ENCODE data around the gene NEU3.
A peak's percentile ranks its signal among the peaks of the same experiment; 100 is the strongest.
"Not testable (repeated sequence)": the region's sequence is repeated elsewhere in the genome, so short reads cannot be mapped to it uniquely, and the experiment has no call there.

NEU3 gene

GRCh38 chr11:74988541-74989259 is at the start of gene NEU3:
NEU3 (plus strand) TSS chr11:74988933; CDS start chr11:74989061, 128 bp downstream.
- DNase-seq, result peak; percentile 79
- in situ Hi-C loops (cut with MboI; ENCODE audit: low pct_unique_long_range_greater_than_20kb, low sequenced_read_pairs), result no loop called here

GRCh38 chr11:74941492-74941891 is 47.2 kb upstream of the NEU3 start:
- no peak for DNase-seq
- in situ Hi-C loops (cut with MboI; ENCODE audit: low pct_unique_long_range_greater_than_20kb, low sequenced_read_pairs), result no loop called here

GRCh38 chr11:74942073-74942759 is 46.5 kb upstream of the NEU3 start:
- DNase-seq, result no peak
- in situ Hi-C loops (cut with MboI; ENCODE audit: low pct_unique_long_range_greater_than_20kb, low sequenced_read_pairs), result no loop called here

DNA sequence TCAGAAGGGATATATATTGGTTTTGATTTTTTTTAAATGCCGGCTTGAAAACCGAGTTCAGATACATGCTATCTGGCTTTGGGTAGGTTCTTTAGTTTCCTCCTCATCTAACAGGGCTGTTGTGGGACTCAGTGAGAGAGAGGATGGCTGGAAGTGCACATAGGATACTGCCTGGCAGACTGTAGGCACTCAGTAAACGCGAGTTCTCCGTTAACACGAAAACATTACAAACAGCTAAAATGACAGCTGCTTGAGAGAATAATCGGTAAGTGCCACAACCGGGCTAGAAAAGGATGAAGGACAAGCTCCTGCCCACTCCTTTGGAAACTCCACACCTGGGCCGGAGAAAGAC is 40.2 kb upstream of the NEU3 start:
- DNase-seq, result no peak
- in situ Hi-C loops (cut with MboI; ENCODE audit: low pct_unique_long_range_greater_than_20kb, low sequenced_read_pairs), result no loop called here

DNA sequence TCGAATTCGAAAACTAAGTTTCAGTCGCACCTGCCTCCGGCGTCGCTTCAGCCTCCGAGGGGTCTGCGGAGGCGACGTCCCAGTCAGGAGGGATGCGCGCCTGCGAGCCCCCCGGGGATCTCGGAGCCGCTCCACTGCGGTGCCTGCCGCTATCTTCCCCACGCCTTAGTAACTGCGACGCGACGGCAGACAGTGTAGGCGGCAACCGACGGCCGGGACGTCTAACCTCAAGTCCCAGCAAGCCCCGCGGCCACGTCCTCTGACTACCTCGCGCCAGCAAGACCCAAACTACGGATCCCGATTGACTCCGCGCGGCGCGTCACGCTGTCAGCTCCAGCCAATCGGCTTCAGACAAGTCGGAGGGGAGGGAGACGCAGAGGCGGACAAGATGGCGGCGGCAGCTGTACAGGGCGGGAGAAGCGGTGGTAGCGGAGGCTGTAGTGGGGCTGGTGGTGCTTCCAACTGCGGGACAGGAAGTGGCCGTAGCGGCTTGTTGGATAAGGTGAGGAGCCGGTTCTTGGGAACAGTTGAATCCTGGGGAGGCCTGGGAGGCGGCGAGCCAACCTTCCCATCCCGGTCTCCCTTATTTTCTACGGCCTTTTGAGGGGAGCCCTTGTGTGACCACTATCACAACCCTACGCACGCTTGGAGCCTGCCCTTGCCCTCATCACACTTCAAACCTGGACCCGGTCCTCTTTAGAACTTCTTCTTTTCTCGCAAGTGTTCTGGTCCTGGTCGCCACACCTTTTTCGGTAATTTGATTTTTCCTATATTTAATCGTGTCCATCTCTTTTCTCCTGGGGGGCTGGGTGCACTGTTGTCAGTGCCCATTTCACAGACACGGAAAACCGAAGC is 39.6 kb upstream of the NEU3 start, which contains the start of the genes SPCS2 and XRRA1:
SPCS2 (plus strand) TSS at position 369 of the 855 bp plus-strand sequence; CDS start at position 389, 20 bp downstream.
XRRA1 (minus strand) TSS at position 194 of the 855 bp plus-strand sequence. CDS start 8,213 bp downstream, outside the sequence.
- DNase-seq, result peak; percentile 98
- in situ Hi-C loops (cut with MboI; ENCODE audit: low pct_unique_long_range_greater_than_20kb, low sequenced_read_pairs), result no loop called here

GRCh38 chr11:74949753-74950137 is 39.0 kb upstream of the NEU3 start:
- DNase-seq, result peak; percentile 18
- in situ Hi-C loops (cut with MboI; ENCODE audit: low pct_unique_long_range_greater_than_20kb, low sequenced_read_pairs), result no loop called here

GRCh38 chr11:74950374-74950969 is 38.3 kb upstream of the NEU3 start:
- in situ Hi-C loops (cut with MboI; ENCODE audit: low pct_unique_long_range_greater_than_20kb, low sequenced_read_pairs), result no loop called here
- peak; percentile 40 for DNase-seq

- in situ Hi-C loops (cut with MboI; ENCODE audit: low pct_unique_long_range_greater_than_20kb, low sequenced_read_pairs), result no loop called here
- DNase-seq, result no peak
Measured at GRCh38 chr11:74951226-74951625, 37.5 kb upstream of the NEU3 start.

- no peak for DNase-seq
- in situ Hi-C loops (cut with MboI; ENCODE audit: low pct_unique_long_range_greater_than_20kb, low sequenced_read_pairs), result no loop called here
Measured at GRCh38 chr11:74952752-74953151, 36.0 kb upstream of the NEU3 start.

- in situ Hi-C loops (cut with MboI; ENCODE audit: low pct_unique_long_range_greater_than_20kb, low sequenced_read_pairs), result no loop called here
- DNase-seq, result no peak
Measured at GRCh38 chr11:74953451-74953850, 35.3 kb upstream of the NEU3 start.

GRCh38 chr11:74954199-74954598 is 34.5 kb upstream of the NEU3 start:
- no peak for DNase-seq
- in situ Hi-C loops (cut with MboI; ENCODE audit: low pct_unique_long_range_greater_than_20kb, low sequenced_read_pairs), result no loop called here

DNA sequence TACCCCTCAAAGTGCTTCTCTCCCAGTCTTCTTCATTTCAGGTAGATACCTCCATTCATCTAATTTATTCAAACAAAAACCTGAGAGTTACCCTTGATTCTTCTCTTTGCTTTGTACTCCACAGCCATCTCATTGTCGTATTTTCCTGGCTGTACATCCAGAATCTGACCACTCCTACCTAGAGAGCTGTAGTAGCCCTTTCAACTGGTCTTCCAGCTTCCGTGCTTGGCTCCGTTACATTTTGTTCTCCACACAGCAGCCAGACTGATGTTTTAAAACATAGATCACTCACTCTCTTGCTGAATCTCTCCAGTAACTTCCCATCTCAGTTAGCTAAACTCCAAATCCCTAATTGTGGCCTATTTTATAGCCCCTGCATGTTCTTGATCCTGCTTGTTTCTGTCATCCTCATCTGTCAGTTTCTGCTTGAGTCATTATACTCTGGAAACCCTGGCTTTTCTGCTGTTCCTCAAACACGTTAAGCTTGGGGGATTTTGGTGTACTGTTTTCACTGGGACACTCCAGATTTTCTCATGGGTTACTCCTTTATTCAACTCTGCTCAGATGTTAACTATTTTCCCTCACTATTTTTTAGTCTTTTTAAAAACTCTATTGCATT is 32.2 kb upstream of the NEU3 start:
- DNase-seq, result no peak
- in situ Hi-C loops (cut with MboI; ENCODE audit: low pct_unique_long_range_greater_than_20kb, low sequenced_read_pairs), result no loop called here

- DNase-seq, result no peak
- in situ Hi-C loops (cut with MboI; ENCODE audit: low pct_unique_long_range_greater_than_20kb, low sequenced_read_pairs), result no loop called here
Measured at GRCh38 chr11:74957937-74958629, 30.6 kb upstream of the NEU3 start.

- in situ Hi-C loops (cut with MboI; ENCODE audit: low pct_unique_long_range_greater_than_20kb, low sequenced_read_pairs); DNase-seq: not testable (repeated sequence)
Measured at GRCh38 chr11:74960128-74960527, 28.6 kb upstream of the NEU3 start.

DNA sequence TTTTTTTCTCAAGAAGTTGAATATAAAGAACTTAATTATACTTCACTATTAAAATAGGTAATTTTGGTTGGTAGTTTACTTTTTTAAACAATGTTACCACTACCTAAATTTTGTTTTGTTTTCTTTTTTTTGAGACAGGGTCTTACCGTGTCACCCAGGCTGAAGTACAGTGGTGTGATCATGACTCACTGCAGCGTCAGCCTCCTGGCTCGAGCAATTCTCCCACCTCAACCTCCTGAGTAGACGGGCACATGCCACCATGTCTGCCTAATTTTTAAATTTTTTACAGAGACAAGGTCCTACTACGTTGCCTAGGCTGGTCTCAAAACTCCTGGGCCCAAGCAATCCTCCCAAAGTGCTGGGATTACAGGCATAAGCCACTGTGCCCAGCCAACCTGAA is 22.1 kb upstream of the NEU3 start:
- in situ Hi-C loops (cut with MboI; ENCODE audit: low pct_unique_long_range_greater_than_20kb, low sequenced_read_pairs), result no loop called here
- no peak for DNase-seq

DNA sequence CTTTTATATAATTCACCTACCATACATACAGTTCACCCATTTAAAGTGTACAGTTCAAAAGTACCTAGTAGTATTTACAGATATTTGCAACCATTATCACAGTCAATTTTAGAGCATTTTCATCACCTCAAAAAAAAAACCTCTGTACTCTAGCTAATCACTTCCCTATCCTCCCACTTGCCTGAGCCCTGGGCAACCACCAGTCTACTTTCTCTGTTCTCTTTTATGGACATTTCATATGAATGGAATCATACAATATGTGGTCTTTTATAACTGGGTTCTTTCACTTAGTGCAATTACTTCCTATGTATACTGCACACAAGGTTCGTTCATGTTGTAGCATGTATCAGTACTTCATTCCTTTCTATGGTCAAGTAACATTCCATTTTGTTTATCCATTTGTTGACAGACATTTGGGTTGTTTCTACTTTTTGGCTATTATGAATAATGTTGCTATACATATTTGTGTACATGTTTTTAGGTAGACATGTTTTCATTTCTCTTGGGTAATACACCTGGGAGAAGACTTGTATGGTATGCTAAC is 17.8 kb upstream of the NEU3 start:
- in situ Hi-C loops (cut with MboI; ENCODE audit: low pct_unique_long_range_greater_than_20kb, low sequenced_read_pairs), result no loop called here
- no peak for DNase-seq

- in situ Hi-C loops (cut with MboI; ENCODE audit: low pct_unique_long_range_greater_than_20kb, low sequenced_read_pairs), result no loop called here
- DNase-seq, result no peak
Measured at GRCh38 chr11:74971424-74971823, 17.3 kb upstream of the NEU3 start.

DNA sequence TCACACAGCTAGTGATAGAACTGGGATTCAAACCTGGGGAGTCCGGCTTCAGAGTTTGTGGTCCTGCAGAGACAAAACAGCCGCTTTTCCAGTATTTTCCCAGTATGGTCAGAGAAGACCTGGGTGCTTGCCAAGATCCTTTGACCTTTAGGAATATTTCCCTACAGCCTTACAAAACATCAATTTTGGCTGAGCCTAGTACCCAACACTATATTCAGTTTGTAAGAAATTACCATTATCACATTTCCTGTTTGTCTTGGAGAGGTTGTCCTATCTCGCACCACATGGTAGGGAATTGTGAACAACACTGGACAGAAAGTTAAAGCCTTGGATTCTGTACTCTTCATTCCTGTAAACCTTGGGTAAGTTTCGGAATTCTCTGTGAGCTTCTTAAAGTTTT is 10.7 kb upstream of the NEU3 start:
- DNase-seq, result no peak
- in situ Hi-C loops (cut with MboI; ENCODE audit: low pct_unique_long_range_greater_than_20kb, low sequenced_read_pairs), result no loop called here
